KOPT-K1 (cell line): ENCODE data around the gene CLIC1.

Source experiments
- H3K27ac ChIP-seq: fragments of 200-600 bp; sonication (generic); 2 replicates; pipeline ENCODE4 v1.5.1; 2016; ENCODE audit warnings: antibody characterized with exemption, mild to moderate bottlenecking, low read depth, low read length; ENCODE audit not compliant: poor library complexity, severe bottlenecking
- H3K36me3 ChIP-seq: fragments of 200-600 bp; sonication (generic); 2 replicates; pipeline ENCODE4 v1.5.1; 2017; ENCODE audit warnings: antibody characterized with exemption, mild to moderate bottlenecking, low read length, moderate library complexity; ENCODE audit not compliant: insufficient read depth
- H3K9me3 ChIP-seq: fragments of 200-600 bp; sonication (generic); 2 replicates; pipeline ENCODE4 v1.5.1; 2017; ENCODE audit warnings: antibody characterized with exemption, low read length, mild to moderate bottlenecking; ENCODE audit not compliant: insufficient read depth, poor library complexity, severe bottlenecking

CLIC1 gene

DNA sequence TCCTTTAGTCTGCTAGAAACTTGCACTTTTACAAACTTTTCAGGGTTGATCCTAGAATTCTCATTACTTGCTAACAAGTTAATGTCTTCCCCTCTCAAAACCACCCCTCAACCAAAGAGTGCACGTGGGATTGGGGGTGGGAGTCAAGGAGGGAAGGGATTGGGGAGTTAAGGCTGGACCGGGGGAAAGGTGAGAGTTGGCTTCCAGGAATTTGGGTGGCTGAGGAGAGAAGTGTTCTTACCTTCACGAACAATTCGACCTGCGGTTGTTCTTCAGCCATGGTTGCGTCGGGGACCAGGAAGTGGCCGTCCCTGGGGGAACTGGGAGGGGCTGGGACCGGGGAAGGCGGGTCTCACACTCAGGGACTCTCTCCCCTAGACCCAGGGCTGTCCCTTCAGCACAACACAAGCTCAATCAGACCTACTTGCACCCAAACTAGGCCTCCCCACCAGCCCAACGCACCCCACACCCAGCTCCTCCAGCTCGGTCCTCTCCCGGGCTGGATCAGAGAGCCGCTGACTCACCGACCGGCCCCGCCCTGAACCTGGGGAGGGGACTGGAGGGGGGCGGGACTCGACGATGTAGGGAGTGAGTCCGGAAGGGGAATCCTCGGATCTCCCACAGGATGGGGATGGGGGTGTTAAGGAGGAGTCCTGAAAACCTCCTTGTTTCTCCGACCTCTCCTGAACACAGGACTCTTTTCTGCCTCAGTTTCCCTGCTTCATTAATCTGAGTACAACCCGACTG lies at the start of gene CLIC1:
Gene CLIC1 (minus strand): TSS at position 510 of the 747 bp plus-strand sequence. CDS start 230 bp downstream, at position 280.
- H3K36me3 ChIP-seq, result peaks cover 35% of the 10 kb centered on the region
- peak within 1 kb of the TSS; percentile 98 for H3K27ac ChIP-seq

GRCh38 chr6:31785475-31785874 lies 49.1 kb upstream of the CLIC1 start:
- peaks cover 95% of the 10 kb centered on the region for H3K36me3 ChIP-seq
- no peak overlapping the region for H3K27ac ChIP-seq
- H3K9me3 ChIP-seq, result no peaks in the 10 kb centered on the region

More for the DNA sequence above, at the start of gene CLIC1:
- H3K9me3 ChIP-seq, result no peaks in the 10 kb centered on the region

DNA sequence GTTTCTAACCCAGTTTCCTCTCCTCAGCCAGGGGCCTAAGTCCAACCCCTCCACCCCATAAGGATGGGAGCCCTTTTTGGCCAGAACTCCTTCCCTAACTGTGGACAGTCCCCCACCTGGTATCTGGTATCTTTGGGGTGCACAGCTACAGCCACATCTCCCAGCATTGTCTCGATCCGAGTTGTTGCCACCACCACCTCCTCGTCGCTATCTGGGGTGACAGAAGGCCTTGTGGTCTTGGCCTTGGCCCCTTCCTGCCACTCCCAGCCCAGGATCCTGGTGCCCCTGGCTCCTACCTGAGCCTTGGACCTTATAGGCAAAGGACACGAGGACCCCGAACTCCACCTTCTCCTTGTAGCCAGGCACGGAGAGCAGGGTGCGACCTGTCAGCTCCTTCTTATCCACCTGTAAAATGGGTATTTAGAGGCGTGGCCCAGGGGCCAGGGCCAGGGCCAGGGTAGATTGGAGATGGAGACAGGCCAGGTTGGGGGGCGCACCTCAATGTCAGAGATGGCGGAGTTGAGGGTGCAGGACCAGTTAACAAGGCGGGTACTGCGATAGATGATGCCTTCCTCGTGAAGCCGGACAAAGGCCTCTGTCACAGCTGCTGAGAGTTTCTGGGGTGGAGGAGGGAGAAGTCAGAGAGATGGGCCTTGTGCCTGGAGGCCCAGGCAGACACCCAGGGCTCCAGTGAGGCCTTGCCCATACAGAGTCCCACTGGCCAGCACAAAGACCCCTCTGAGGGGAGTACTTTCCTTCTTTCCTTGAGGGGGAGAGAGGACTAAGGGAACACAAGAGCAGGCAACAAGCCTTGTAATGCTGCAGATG lies 48.0 kb upstream of the CLIC1 start:
- no peak overlapping the region for H3K27ac ChIP-seq
- H3K36me3 ChIP-seq, result peaks cover 95% of the 10 kb centered on the region
- no peaks in the 10 kb centered on the region for H3K9me3 ChIP-seq

GRCh38 chr6:31782126-31782855 lies 46.0 kb upstream of the CLIC1 start:
- H3K36me3 ChIP-seq, result peaks cover 98% of the 10 kb centered on the region
- no peak overlapping the region for H3K27ac ChIP-seq
- H3K9me3 ChIP-seq, result no peaks in the 10 kb centered on the region

DNA sequence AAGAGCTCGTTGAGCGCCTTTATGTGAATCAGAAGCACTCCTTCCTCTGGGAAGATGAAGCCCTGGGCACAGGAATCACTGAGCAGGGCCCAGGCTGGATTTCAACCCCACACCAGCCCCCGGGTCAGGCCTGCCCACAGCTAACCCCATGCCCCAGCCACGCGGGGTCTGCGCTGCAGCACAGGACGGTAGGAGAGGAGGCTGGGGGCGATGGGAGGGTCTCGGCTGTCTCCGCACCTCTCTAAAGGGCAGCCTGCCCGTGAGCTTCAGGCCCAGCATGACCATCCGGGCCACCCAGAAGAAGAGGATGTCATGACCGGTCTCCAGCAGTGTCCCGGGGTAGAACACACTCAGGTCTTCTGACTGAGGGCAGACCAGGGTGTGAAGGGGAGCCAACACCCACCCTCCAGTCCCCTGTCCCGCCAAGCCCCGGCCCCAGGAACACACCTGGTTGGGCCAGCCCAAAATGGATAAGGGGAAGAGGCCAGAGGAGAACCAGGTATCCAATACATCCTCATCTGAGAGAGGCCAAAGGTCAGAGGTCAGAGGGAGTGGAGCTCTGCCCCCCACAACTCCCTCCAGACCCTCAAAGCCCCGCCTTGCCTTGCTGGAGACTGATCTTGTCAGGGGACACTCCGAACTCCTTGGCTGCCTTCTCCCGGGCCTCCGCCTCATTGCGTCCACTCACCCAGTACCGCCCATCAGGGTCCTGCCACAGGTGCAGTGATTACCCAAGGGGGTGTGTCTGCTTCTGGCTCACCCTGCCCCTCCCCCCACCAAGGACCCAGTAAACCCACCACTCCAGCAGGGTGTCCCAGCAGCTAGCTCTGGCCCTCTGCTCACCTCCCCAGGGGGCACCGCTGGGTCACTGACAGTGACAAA lies 45.2 kb upstream of the CLIC1 start:
- Histone ChIP-seq H3K9me3 (no peaks in the 10 kb centered on the region), H3K36me3 (peaks cover 91% of the 10 kb centered on the region), H3K27ac (no peak overlapping the region)

DNA sequence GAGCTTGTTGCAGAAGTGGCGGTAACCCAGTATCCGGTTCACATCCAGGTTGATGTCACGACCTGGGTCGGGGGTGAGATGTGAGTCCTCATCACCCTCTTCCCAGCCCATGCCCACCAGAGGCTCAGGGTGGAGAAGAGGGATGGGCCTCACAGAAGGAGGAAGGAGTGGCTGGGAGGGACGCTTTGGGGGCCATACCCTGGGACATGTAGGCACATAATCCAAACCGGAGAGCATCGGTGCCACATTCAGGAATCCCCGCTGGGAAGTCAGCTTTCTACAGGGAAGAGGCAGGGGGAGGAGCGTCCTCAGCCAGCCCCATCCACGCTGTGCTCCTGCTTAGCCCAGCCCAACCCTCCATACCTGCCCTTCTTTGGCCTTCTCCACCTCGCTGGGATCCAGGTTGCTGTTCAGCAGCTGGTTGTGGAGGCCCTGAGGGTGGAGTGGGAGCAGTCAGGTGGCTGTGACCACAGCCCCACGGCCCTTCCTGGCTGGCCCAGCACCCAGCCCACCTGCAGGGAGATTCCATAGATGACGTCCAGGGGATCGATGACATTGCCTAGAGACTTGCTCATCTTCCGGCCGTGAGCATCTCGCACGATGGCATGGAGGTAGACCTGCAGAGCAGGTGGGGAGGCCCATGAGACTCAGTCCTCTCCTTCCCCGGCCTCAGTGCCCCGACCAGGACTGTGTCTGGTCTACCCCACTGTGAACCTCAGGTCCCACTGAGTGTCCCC lies 44.3 kb upstream of the CLIC1 start:
- H3K36me3 ChIP-seq, result peaks cover 83% of the 10 kb centered on the region
- H3K9me3 ChIP-seq, result no peaks in the 10 kb centered on the region
- H3K27ac ChIP-seq, result no peak overlapping the region

- no peaks in the 10 kb centered on the region for H3K9me3 ChIP-seq
- H3K36me3 ChIP-seq, result peaks cover 75% of the 10 kb centered on the region
- H3K27ac ChIP-seq, result no peak overlapping the region
Observed at GRCh38 chr6:31779908-31780307, 43.6 kb upstream of the CLIC1 start.

- Histone ChIP-seq H3K36me3 (peaks cover 68% of the 10 kb centered on the region), H3K27ac (no peak overlapping the region)
Observed at GRCh38 chr6:31778999-31779885, 42.9 kb upstream of the CLIC1 start.

DNA sequence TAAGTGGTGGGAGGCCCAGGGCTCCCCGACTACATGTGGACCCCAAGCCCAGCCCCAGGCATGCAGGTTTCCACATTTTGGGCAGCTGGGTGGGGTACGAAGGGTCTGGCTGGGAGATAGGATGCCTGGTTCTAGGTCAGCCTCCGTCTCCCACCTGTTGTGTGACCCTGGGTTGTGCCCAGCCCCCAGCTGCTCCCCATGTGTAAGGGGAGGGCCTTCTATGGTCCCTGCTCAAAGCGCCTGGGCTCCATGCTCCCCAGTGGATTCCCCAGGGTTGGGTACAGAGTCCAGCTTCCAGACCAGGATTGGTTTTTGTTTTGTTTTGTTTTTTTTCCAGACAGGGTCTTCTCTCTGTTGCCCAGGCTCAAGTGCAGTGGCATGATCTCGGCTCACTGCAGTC lies 41.9 kb upstream of the CLIC1 start:
- peaks cover 59% of the 10 kb centered on the region for H3K36me3 ChIP-seq

More at GRCh38 chr6:31778999-31779885, 42.9 kb upstream of the CLIC1 start:
- no peaks in the 10 kb centered on the region for H3K9me3 ChIP-seq

GRCh38 chr6:31777667-31778050 lies 41.3 kb upstream of the CLIC1 start:
- no peaks in the 10 kb centered on the region for H3K9me3 ChIP-seq
- H3K27ac ChIP-seq, result no peak overlapping the region
- H3K36me3 ChIP-seq, result peaks cover 54% of the 10 kb centered on the region

More for the DNA sequence above, 41.9 kb upstream of the CLIC1 start:
- H3K27ac ChIP-seq, result no peak overlapping the region
- H3K9me3 ChIP-seq, result no peaks in the 10 kb centered on the region

GRCh38 chr6:31776989-31777666 lies 40.8 kb upstream of the CLIC1 start, which contains the start of gene VWA7:
Gene VWA7 (minus strand): TSS chr6:31777328. CDS start chr6:31776779, 549 bp downstream.
- H3K27ac ChIP-seq, result no peak within 1 kb of the TSS
- H3K9me3 ChIP-seq, result no peaks in the 10 kb centered on the region
- H3K36me3 ChIP-seq, result peaks cover 49% of the 10 kb centered on the region

- H3K9me3 ChIP-seq, result no peaks in the 10 kb centered on the region
- H3K36me3 ChIP-seq, result peaks cover 43% of the 10 kb centered on the region
- no peak overlapping the region for H3K27ac ChIP-seq
Observed at GRCh38 chr6:31776485-31776988, 40.2 kb upstream of the CLIC1 start.
